ENCODE results near the gene SH3BGRL3.

GRCh38 chr1:26296340-26297056 is 16.6 kb downstream of the SH3BGRL3 start:
- TF ChIP-seq POLR2A (IDR thresholded peaks at IDR 0.05) (no peak), CTCF (IDR thresholded peaks at IDR 0.05) (no peak), EP300 (IDR thresholded peaks at IDR 0.05) (no peak), POLR2AphosphoS5 (IDR thresholded peaks at IDR 0.05) (no peak)
